Loucy (cell line): ENCODE results near the gene PRKN.

Experiments used
- H2AFZ ChIP-seq: fragments of 200-600 bp; sonication (generic); 2 replicates; pipeline ENCODE4 v1.6.0; 2016; ENCODE audit warnings: antibody characterized with exemption, mild to moderate bottlenecking, low read length, moderate library complexity
- H3F3A ChIP-seq: fragments of 200-600 bp; 2 replicates; pipeline ENCODE4 v1.6.0; 2016; ENCODE audit warnings: antibody characterized with exemption, low read depth, mild to moderate bottlenecking
- H3K27me3 ChIP-seq: fragments of 200-600 bp; sonication (generic); 2 replicates; pipeline ENCODE4 v1.6.1; 2014; ENCODE audit warnings: low read length, mild to moderate bottlenecking; ENCODE audit not compliant: insufficient read depth, poor library complexity, severe bottlenecking
- H3K36me3 ChIP-seq: fragments of 200-600 bp; sonication (generic); 2 replicates; pipeline ENCODE4 v1.6.1; 2016; ENCODE audit warnings: low read length; ENCODE audit not compliant: insufficient read depth
- H3K4me1 ChIP-seq: fragments of 200-600 bp; sonication (generic); 2 replicates; pipeline ENCODE4 v1.5.1; 2014; ENCODE audit warnings: low read length, mild to moderate bottlenecking; ENCODE audit not compliant: insufficient read depth, poor library complexity, severe bottlenecking
- H3K4me2 ChIP-seq: fragments of 200-600 bp; sonication (generic); 2 replicates; pipeline ENCODE4 v1.6.0; 2014; ENCODE audit warnings: antibody characterized with exemption, low read length, low read depth, mild to moderate bottlenecking; ENCODE audit not compliant: poor library complexity, severe bottlenecking
- H3K4me3 ChIP-seq: fragments of 200-600 bp; sonication (generic); 2 replicates; pipeline ENCODE4 v1.5.1; 2014; ENCODE audit warnings: low read length, mild to moderate bottlenecking, mixed read lengths; ENCODE audit not compliant: poor library complexity, severe bottlenecking
- H3K79me2 ChIP-seq: fragments of 200-600 bp; sonication (generic); 2 replicates; pipeline ENCODE4 v1.6.1; 2014; ENCODE audit warnings: low read length; ENCODE audit not compliant: insufficient read depth
- H3K9ac ChIP-seq: fragments of 200-600 bp; sonication (generic); 2 replicates; pipeline ENCODE4 v1.6.0; 2014; ENCODE audit warnings: mild to moderate bottlenecking, low read depth, low read length, moderate library complexity; ENCODE audit not compliant: poor library complexity, severe bottlenecking
- H3K9me2 ChIP-seq: fragments of 200-600 bp; sonication (generic); replicated peaks from 2 replicates; pipeline ENCODE4 v1.6.1; 2016; ENCODE audit warnings: low read depth, low read length, mixed read lengths
- H3K9me3 ChIP-seq: fragments of 200-600 bp; sonication (generic); 2 replicates; pipeline ENCODE4 v1.6.1; 2014; ENCODE audit warnings: mild to moderate bottlenecking, antibody characterized with exemption, low read length, low read depth; ENCODE audit not compliant: insufficient read depth
- H4K20me1 ChIP-seq: fragments of 200-600 bp; sonication (generic); 2 replicates; pipeline ENCODE4 v1.6.0; 2014; ENCODE audit warnings: antibody characterized with exemption, low read length, mild to moderate bottlenecking; ENCODE audit not compliant: insufficient read depth, poor library complexity, severe bottlenecking
- CTCF ChIP-seq: fragments of 200-600 bp; sonication (generic); conservative IDR thresholded peaks from 2 replicates; pipeline ENCODE4 v1.5.1; 2014; ENCODE audit warnings: mild to moderate bottlenecking, antibody characterized with exemption, low read length
- EZH2phosphoT487 ChIP-seq: fragments of 200-600 bp; IDR thresholded peaks from 2 replicates; pipeline ENCODE4 v1.6.1; 2018; ENCODE audit warnings: antibody characterized with exemption, mild to moderate bottlenecking, moderate library complexity, borderline replicate concordance

The PRKN gene

GRCh38 chr6:161788531-161788930 lies 939.0 kb downstream of the PRKN start:
- TF ChIP-seq EZH2phosphoT487, result no peak
- no peak for TF ChIP-seq CTCF
- Histone ChIP-seq H3K79me2 (no peaks in the 10 kb centered on the region), H3K9ac (no peak overlapping the region), H3K4me1 (no peaks in the 10 kb centered on the region), H3K9me3 (no peaks in the 10 kb centered on the region), H3K9me2 (no peaks in the 10 kb centered on the region), H3K36me3 (no peaks in the 10 kb centered on the region), H3F3A (no peaks in the 10 kb centered on the region), H3K4me2 (no peak overlapping the region), H3K4me3 (no peak overlapping the region), H3K27me3 (no peaks in the 10 kb centered on the region), H4K20me1 (no peaks in the 10 kb centered on the region), H2AFZ (no peak overlapping the region)

- no peaks in the 10 kb centered on the region for H3K79me2 ChIP-seq
- H3K36me3 ChIP-seq, result no peaks in the 10 kb centered on the region
- no peaks in the 10 kb centered on the region for H3K4me1 ChIP-seq
- H2AFZ ChIP-seq, result no peak overlapping the region
- H4K20me1 ChIP-seq, result no peaks in the 10 kb centered on the region
- no peak overlapping the region for H3K9ac ChIP-seq
- no peak overlapping the region for H3K4me2 ChIP-seq
- no peaks in the 10 kb centered on the region; the same call in 1 of the 2 replicates for H3K9me3 ChIP-seq
- no peak overlapping the region for H3K4me3 ChIP-seq
- no peak for TF ChIP-seq EZH2phosphoT487
- no peak for TF ChIP-seq CTCF
- no peaks in the 10 kb centered on the region for H3K27me3 ChIP-seq
- H3F3A ChIP-seq, result no peaks in the 10 kb centered on the region
- H3K9me2 ChIP-seq, result no peaks in the 10 kb centered on the region
These were observed 955.4 kb downstream of the PRKN start for GRCh38 chr6:161772176-161772575.

GRCh38 chr6:161761966-161762365 lies 965.6 kb downstream of the PRKN start:
- Histone ChIP-seq H3K4me1 (no peaks in the 10 kb centered on the region), H3K4me3 (no peak overlapping the region), H3K36me3 (no peaks in the 10 kb centered on the region), H3F3A (no peaks in the 10 kb centered on the region), H3K9ac (no peak overlapping the region), H3K79me2 (no peaks in the 10 kb centered on the region), H3K4me2 (no peak overlapping the region), H3K27me3 (no peaks in the 10 kb centered on the region), H2AFZ (no peak overlapping the region), H3K9me2 (no peaks in the 10 kb centered on the region), H4K20me1 (no peaks in the 10 kb centered on the region), H3K9me3 (no peaks in the 10 kb centered on the region)
- TF ChIP-seq EZH2phosphoT487, result no peak
- TF ChIP-seq CTCF, result no peak
